Measurements from ENCODE around the gene HAT1.
"Not testable (repeated sequence)": the region's sequence is repeated elsewhere in the genome, so short reads cannot be mapped to it uniquely, and the experiment has no call there.

HAT1 gene

GRCh38 chr2:171922230-171923022 lies at the start of gene HAT1:
Gene HAT1 (plus strand): TSS chr2:171922461. CDS start chr2:171922501, 40 bp downstream.
- peak; percentile 99 for DNase-seq (ENCODE audit: low read depth)

GRCh38 chr2:171874517-171874916 lies 47.7 kb upstream of the HAT1 start:
- no peak for DNase-seq (ENCODE audit: low read depth)

DNA sequence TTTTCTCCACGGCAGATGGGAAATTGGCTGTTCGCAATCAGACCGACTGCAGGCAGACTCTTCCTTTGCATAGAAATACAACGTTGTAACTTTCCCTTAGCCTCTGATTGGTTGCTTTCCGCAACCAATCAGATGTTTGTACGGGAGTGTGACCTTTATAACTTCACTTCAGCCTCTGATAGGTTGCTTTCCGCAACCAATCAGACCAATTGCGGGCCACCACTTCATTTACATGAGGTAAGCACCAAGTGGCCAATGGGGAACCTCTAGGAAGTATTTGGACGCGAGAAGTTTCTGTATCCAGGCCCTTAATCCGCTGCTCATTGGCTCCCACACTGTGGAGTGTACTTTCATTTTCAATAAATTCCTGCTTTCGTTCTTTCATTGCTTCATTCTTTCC lies 47.3 kb upstream of the HAT1 start:
- no peak for DNase-seq (ENCODE audit: low read depth)

- DNase-seq (ENCODE audit: low read depth) = peak; percentile 8
These were observed 43.7 kb upstream of the HAT1 start for GRCh38 chr2:171878481-171878993.

DNA sequence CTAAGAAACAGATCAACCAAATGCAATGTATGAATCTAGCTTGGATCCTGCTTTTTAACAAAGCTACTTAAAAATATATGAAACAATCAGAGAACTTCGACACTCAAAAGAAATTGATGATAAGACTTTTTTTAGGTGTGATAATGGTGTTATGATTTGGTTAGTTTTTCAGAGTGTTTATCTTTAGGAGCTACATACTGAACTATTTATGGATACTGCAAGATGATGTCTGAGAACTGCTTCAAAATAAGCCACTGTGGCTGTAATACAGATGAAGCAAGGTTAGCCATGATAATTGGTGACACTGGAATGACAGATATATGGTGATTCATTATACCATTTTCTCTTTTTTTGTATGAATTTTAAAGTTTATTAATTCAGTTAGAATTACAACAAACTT lies 42.4 kb upstream of the HAT1 start:
- no peak for DNase-seq (ENCODE audit: low read depth)

DNA sequence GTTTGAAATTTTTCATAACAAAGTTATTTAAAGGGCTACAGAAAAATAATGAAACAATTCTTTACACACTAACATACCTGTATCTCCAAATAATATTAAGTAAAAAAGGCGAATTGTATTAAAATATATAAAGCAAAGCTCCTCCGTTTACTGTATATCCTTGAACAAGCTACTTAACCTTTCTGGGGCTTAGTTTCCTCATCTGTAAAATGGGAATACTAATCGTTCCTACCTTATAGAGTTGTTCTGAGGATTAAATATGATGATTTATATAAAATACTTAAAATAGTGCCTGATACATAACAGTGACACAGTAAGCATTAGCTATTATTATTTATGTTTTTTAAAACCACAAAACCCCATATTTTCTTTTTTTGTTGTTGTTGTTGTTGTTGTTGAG lies 41.5 kb upstream of the HAT1 start:
- DNase-seq (ENCODE audit: low read depth) = no peak

DNA sequence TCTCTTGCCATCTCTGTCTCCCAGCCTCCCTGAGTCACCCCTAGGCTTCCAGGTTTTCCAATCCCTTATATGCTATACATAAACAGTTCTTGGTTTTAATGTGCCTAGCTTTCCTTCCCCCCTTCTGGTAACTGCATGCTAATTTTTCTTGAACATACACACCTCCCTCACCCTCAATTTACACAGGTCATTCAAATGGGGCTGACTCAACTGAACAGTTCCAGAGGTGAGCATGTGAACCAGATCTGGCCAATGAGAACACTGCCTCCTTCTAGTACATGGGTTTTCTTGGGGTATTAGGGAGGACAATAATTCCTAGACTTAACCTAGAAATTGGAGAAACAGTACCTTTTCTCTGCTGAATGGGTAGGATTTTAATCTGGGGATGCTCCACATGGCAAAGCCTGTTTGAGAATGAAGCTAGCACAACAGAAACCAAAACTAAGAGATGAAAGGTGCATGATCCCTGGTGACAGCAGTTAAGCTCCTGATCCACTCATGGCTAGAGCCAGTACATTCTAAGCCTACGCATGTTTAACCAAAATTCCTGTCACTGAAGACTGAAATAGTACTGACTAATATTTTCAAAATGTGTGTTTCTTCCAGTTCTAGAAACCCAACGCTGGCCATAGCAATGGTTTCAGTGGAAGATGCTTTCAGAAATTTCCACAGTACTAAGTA lies 40.0 kb upstream of the HAT1 start:
- no peak for DNase-seq (ENCODE audit: low read depth)

GRCh38 chr2:171883275-171883893 lies 38.9 kb upstream of the HAT1 start:
- DNase-seq (ENCODE audit: low read depth) = no peak

GRCh38 chr2:171889333-171889732 lies 32.9 kb upstream of the HAT1 start:
- DNase-seq (ENCODE audit: low read depth) = no peak

DNA sequence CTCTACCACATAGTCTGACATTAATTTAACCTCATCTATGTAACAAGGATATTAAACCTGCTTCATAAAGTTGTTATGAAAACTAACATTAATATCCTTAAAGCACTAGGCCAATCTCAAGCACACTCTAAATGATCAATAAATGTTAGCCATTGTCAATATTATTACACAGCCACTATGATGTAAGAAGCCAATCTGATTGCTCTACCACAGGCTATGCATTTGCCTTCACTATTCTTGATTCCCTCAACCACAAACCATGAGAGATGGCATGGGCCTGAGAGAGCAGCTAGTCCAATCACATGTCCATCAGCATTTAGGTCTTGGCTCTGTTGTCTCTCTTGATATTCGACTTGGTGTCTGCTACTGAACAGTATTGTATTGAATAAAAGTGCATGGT lies 32.5 kb upstream of the HAT1 start:
- no peak for DNase-seq (ENCODE audit: low read depth)

- DNase-seq (ENCODE audit: low read depth) = no peak
These were observed 29.0 kb upstream of the HAT1 start for GRCh38 chr2:171893196-171893823.

- DNase-seq (ENCODE audit: low read depth) = peak; percentile 87
These were observed 28.2 kb upstream of the HAT1 start, which contains the start of gene SLC25A12 for GRCh38 chr2:171893824-171894611. Gene SLC25A12 (minus strand): TSS chr2:171894244. CDS start chr2:171894214, 30 bp downstream.

DNA sequence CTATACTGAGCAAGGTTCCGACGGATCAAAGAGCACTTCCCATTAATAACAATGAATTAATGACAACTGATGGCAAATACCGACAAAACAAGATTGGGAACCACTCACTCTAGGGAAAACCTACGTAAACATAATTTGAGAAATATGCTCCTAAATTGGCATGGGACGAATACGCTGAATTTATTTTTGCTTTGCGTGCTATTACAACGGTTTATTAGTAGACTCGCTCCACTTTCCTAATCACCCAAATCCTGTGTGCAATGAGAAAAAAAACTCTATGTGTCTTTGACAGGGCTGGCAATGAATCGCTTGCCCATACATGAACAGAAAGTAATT lies 27.7 kb upstream of the HAT1 start:
- DNase-seq (ENCODE audit: low read depth) = no peak

DNA sequence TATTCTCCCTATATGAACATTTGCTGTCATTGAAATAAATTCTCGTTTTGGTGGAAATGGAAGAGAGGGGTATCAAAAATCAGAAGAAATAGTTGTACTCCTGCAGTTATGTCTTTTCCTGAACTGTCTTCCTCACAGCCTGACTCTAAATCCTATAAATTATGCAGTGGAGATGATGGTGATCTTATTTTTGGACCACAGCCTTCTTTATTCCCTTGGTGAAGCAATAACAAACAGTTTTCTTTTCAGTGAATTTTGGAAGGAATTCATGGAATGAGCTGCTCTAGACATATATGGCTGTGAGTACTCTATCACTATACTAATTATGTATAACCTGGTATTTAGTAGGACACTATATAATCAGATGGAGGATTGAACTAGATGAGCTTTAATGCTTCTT lies 26.5 kb upstream of the HAT1 start:
- no peak for DNase-seq (ENCODE audit: low read depth)

- not testable (repeated sequence) for DNase-seq (ENCODE audit: low read depth)
These were observed 22.5 kb upstream of the HAT1 start for GRCh38 chr2:171899623-171900282.

- no peak for DNase-seq (ENCODE audit: low read depth)
These were observed 19.3 kb upstream of the HAT1 start for GRCh38 chr2:171902840-171903420.

GRCh38 chr2:171908235-171908634 lies 14.0 kb upstream of the HAT1 start:
- DNase-seq (ENCODE audit: low read depth) = no peak

DNA sequence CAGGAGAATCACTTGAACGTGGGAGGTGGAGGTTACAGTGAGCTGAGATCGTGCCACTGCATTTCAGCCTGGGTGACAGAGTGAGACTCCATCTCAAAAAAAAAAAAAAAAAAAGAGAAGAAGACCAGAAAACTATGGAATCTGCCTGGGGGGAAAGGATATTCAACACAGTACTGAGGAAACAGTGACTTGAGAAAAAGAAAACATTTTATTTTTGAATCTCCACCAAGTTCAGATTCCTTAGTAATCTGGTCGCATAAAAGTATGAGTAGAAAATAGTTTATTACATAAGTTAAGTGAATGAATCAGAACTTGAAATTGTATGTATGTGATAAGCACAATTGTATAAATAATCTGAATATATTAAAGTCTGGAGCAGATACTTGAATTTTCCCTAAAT lies 13.0 kb upstream of the HAT1 start:
- no peak for DNase-seq (ENCODE audit: low read depth)

DNA sequence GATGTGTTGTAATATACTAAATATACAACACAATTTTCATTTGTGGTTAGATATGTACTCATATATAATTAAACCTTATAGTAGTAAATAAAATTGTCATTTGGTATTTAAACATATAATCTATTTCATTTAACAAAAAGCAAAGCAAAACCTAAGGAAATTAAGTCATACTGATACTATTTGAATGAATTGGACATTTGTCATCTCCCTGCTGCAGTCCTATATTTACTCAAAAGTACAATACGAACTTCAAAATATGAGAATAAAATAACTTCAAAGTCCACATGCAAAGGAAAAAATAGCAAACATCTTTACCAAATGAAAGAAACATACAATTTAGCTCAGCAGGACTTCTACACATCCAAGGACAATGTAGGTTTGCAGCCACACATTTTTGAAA lies 11.8 kb upstream of the HAT1 start:
- no peak for DNase-seq (ENCODE audit: low read depth)

DNA sequence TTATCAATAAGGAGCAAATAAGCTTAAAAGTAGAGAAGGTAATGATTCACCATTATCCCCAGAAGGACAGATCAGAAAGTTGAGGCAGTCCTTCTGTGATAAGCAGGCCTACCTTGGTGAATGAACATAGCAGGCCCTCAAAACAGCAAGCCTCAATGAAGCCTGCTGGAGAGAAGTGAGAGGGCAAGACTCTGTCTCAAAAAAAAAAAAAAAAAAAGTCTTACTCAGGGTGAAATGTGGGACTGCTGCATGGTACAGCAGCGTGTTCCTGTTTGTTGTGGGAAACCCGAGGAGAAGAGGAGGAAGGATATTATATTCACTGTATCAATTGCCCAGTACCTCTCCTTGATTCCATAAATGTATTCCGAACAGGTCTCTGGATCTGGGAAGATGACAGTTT lies 8.7 kb upstream of the HAT1 start:
- DNase-seq (ENCODE audit: low read depth) = no peak

- DNase-seq (ENCODE audit: low read depth) = no peak
These were observed 2.8 kb upstream of the HAT1 start for GRCh38 chr2:171919453-171919852.
